A172 (cell line): Measurements from ENCODE around the gene PAQR4. TPM values are rescaled to one million over a fixed set of nuclear protein-coding genes. Genes with fewer than 3 reads are reported as not detected.

ENCODE experiments used
- DNase-seq: peaks from one replicate; pipeline ENCODE4 v3.0.0-alpha.2; 2015; ENCODE audit warnings: low spot score
- total RNA-seq: library from RNA; depleted of rRNA; stranded (reverse); fragments of >200 nt; shearing (Covaris generic); gene quantifications from 2 replicates; pipeline ENCODE4 v1.2.3, GENCODE V29; 2014

PAQR4 gene
- total RNA-seq, 1 experiment from 2014 or later, result 47.4 TPM

DNA sequence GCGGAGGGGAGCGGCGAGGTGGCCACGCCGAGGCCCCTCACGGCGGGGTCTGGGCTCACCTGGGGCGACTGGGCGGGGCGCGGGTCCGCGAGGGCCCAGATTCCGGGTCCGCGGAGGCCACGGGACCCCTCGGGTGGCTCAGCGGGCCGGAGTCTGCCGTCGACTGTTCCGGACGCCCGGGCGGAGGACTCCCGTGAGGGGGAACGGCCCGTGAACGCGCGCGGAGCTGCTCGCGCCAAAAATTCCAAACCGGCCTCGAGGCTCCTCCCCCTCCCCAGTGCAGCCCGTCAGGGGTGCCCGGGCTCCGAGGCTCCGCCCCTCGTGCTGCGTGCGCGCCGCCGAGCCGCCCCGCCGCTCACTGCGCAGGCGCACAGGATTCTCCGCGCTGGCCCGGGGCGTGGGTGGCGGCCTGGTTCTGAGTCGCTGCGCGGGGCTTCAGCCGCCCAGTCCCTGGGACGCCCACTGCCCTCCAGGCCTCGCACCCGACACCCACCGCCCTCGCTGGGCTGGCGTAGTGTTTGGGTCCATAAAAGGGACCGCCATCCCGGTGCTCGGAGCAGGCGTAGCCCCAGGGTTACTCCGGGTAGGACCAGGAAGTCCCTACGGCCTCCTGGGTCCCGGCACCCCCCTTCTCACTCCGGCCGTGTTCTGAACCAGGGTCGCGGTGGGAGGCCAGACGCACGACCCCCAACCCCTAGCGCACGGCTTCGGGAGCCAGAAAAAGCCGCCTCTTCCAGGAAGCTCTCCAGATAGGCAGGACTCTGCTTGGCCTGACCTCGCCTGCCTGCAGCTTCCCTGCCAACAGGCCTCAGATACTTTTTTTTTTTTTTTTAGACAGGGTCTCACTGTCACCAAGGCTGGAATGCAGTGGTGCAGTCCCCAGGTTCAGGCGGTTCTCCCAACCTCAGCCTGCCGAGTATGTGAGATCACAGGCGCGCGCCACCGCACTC lies 11.4 kb downstream of the PAQR4 start, which contains the start of gene PKMYT1:
TSS of gene PKMYT1 (minus strand) at position 220 of the 950 bp plus-strand sequence. CDS start 789 bp downstream, outside the sequence.
- peak; percentile 79 for DNase-seq

DNA sequence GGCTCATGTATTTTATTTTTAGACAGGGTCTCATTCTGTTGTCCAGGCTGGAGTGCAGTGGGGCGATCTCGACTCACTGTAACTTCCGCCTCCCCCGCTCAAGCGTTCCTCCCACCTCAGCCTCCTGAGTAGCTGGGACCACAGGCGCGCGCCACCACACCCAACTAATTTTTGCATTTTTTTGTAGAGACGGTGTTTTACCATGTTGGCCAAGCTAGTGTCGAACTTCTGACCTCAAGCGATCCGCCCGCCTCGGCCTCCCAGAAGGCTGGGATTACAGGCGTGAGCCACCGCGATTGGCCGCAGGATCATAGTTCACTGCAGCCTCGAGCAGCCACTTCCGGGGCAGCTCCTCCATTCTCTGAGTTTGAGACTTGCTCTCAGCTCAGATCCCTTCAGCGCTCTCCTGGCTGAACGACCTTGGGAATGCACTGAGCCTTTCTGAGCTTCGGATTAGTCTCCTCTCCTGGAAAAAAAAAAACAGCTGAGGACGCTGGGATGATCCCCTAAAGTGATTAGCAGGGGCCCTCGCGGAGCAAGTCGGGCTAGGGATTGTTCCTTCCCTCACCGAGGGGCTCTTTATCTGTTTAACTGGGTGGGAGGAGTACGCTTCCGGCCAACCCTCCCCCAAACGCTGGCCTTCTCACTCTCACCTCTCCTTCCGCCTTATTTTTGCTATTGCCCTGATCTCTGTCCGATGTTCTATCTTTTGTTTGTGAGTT lies 12.2 kb downstream of the PAQR4 start:
- DNase-seq, result no peak

DNA sequence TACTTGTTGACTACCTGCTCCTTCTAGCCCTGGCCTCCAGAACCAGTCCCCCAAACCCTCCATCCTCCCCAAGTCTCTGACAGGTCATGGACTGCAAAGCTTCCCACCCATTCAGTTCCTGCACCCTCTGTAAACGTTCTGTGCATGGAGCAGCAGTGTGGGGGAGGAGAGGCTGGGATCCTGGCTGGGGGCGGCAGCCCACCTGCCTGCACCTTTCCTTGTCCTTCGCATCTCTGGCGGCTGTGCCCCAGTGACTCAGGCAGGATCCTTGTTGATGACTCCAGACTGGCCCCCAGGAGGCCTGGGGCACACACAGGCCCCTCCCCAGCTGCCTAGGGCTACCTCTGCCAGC lies 12.7 kb downstream of the PAQR4 start:
- no peak for DNase-seq

DNA sequence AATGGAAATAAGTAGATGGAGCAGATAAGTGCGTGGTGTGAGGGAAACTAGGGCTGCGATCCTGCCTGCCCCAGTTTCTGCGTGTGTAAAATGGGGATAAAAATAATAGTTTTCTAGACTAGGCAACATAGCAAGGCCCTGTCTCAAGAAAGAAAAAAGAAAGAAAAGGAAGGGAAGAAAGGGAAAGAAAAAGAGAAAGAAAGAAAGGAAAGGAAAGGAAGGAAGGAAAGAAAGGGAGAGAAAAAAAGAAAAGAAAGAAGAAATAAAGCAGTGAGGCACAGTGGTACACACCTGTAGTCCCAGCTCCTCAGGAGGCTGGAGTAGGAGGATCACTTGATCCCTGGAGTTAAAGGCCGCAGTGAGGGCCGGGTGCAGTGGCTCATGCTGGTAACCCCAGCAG lies 13.3 kb downstream of the PAQR4 start:
- DNase-seq, result no peak

DNA sequence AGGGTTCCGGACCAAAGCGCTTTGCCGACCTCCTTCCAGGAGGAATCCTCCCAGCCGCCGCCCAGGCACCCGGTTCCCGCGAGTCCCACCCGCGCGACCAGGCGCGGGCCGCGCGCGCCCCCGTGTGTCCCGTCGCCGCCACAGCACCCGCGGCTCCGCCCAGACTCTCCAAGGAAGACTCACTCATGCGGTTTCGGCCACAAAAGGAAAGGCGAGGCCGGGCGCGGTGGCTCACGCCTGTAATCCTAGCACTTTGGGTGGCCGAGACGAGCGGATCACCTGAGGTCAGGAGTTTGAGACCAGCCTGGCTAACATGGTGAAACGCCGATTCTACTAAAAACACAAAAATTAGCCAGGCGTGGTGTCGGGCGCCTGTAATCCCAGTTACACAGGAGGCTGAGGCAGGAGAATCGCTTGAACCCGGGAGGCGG lies 14.6 kb downstream of the PAQR4 start:
- DNase-seq, result peak; percentile 79

DNA sequence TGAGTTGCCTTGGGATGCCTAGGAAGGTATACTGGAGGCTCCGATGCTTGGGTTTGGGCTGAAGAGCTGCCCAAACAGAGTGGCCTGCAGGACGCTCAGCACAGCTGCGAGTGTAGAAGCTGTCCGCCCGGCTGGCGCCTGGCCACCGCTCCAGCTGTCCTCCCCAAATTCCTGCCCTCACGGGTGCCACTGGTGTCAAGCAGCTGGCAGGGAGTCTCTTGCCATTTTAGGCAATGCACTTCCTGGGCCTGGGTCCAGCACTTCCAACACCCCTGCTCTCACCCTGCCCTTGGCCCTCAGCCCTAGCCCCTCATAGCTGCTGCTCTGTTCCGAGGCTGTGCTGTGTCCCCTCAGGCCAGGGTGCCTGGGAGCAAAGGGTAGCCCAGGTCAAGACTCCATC lies 16.3 kb downstream of the PAQR4 start:
- no peak for DNase-seq

DNA sequence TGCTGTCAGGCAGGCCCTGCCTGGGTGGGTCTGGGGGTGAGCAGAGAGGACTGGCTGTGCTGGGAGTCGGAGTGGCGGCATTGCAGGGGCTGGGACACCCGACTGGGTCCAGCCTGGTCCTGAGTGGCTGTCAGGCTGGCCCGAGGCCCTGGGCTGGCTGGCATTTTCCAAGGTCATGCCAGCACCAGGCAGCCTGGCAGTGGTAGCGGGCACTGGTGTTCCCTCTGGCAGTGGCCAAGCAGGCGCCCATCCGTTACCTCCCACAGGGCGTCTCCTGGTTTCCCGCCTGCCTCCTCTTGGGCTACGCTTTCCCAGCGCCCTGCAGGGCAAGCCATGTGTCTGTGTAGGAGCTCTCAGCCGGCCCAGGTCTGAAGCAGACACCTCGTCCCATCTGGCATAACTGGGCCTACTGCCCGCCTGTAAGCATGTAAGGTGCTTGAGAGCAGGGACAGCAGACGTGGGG lies 16.8 kb downstream of the PAQR4 start:
- no peak for DNase-seq

DNA sequence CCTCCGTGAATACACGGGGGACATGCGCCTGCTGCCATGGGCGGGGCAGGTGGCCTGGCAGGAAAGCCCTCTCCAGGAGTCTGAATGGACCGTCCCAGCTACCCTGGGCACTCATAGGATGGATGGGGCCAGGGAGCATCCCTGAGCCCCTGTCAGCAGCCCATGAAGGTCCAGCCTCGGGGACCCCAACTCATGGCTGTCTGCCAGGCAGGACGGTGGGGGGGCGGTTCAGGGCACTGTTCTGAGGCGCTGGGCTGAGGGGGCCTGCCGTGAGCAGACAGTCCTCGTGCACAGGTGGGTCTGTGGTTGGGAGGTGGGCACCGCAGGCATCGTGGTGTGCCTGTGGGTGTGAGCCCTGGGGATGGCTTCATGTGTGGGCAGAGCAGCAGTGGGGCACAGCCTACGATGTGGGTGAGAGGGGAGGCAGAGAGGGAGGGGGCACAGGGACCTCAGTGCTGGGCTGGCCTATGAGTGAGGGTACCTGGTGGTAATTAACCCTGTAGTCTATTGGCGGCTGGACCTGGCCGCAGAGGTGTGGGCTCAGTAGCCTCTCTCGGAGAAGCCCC lies 17.6 kb downstream of the PAQR4 start:
- DNase-seq, result no peak

DNA sequence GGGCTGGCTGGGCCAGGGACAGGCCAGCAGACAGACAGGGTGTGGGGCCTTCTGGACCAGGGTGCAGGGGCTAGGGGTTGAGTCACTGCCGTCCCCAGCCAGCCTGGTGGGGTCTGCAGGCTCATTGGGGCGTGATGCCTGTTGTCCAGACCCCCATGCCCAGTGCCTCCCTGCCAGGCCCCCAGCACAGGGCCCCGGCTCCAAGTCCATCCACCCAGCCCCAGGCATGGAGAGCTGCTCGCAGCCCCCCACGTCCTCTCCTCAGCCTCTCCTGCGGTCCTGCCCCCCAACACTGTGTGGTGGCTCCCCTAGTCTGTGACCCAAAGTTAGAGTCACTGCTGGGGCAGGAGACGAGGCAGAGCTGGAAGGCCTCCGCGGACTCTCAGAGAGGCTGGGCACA lies 18.1 kb downstream of the PAQR4 start:
- DNase-seq, result no peak

DNA sequence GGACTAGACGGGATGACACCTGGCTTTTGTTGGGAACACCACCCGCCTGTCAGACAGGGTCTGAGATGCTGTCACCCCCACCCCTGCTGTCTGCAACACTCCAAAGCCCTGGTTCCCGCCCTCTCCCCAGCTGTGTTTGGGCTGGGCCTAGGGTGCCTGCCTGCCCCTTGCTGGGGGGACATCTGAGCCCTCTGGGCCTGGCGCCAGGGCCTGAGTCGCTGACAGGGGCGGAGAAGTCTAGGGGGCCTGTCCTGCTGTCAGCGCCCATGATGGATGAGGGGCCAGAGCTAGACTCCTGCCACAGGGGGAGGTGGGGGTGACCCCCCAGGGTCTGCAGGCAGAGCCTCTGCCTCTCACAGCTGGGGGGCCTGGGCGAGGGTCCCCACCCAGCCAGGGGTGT lies 18.7 kb downstream of the PAQR4 start:
- DNase-seq, result no peak

DNA sequence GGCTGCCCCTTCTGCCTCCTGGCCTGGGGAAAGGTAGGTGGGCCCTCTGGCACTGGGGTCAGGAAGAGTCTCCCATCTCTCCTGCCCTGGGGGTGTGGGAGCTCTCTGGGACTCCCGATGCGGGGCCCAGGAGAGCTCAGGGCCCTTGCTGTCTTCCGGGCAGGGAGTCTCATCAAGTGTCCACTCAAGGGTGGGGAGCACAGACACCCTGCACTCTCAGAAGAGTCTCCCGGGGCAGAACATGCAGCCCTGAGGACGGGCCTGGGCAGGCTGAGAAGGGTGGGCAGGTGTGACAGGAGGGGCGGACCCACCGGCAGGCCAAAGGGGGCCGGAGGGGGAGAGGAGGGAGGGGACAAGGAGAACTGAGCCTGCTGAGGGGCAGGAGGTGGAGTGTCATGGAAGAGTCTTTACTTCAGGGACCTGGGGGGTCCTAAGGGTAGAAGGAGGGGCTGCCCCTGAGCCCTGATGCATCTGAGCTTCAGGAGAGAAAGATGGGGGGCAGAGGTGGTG lies 19.5 kb downstream of the PAQR4 start:
- no peak for DNase-seq

DNA sequence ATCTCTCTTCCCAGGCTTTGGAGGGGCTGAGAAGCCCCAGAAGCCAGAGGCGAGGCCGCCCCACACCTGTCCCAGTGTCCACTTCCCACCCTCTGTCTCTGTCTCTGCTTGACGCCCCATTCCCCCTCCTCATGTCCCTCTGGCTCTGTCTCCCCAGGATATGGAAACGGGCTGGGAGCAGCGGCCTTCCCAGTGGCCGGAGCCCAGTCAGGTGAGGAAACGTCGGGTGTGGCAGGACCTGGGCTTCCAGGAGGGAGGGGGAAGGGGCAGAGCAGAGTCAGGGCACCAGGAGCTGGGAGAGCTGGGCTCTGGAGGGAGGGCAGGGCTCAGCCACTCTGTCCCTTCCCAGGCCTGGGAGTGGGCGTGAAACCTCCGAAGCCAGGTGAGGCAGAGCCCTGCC lies 21.7 kb downstream of the PAQR4 start:
- DNase-seq, result no peak

DNA sequence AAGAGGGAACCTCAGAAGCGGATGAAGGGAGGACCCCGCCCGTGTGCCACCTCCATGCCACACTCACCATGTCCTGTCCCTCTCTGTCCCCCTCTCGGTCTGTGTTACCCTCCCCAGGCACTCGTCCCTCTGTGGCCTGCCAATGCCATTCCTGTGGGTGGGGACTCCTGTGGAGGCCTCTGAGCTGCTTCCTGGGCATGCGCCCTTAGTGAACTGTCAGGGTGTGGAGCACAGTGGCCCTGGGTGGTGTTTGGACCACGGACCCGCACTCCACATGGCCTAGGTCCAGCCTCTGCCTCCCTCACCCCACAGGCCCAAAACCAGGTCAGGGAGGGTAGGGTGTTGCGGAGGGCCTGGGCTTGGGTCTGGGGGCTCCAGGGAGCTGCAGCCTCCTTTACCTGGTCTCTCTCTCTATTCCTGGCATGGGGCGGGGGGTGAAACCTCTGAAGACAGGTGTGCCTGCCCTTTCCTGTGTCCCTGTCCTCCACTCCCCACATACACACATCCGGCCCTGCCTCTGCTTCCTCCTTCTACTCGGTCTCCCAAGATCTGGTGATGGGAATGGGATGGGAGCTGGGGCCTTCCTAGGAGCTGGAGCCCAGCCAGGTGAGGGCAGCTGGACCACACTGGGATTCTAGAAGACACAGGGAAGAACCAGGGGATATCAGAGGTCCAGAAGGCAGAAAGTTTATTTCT lies 22.6 kb downstream of the PAQR4 start:
- DNase-seq, result no peak

DNA sequence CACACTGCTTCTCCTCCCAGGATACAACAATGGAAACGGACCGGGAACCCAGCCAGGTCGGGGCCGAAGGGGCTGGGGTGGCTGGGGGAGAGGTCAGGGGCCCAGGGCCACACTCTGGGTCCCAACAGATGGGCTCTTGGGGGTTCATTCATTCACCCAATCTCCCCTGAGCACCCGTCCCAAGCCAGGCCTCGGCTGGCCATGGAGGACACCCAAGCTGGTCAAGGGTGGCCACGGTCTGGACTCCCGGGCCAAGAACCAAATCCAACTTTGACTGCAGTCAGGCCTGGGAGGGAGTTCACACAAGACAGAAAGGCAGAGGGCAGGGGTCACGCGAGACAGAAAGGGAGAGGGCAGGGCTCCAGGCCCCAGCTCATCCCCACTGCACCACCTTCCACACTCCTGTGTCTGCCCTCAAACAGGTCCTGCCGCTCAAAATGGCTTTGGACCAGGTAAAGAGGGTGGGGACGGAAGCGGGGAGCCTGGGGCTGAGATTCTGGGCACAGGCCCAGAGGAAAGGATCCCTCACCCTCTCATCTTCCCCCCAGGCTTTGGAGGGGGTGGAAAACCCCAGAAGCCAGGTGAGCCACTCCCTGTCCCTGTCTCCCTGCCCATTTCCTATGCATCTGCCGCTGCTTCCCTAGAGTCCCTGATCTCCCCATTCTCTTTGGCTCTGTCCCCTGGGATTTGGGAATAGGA lies 23.4 kb downstream of the PAQR4 start:
- DNase-seq, result no peak

DNA sequence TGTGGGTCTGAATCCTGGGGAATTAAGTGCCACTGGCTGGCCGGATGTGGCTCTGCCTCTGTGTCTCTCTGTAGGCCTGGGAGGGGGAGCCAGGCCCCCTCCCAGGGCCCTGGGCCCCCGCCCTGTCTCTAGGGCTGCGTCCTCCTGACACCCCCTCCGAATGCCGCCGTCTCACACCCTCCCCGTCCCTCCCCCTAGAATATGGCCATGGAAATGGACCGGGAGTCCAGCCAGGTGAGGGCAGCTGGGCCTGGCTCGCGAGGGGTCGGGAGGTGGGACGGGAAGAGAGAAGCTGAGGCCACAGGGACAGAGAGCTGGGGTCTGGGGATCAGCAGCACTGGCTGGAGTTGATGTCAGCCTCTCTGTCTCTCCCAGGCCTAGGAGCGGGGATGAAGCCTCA lies 27.1 kb downstream of the PAQR4 start:
- no peak for DNase-seq

DNA sequence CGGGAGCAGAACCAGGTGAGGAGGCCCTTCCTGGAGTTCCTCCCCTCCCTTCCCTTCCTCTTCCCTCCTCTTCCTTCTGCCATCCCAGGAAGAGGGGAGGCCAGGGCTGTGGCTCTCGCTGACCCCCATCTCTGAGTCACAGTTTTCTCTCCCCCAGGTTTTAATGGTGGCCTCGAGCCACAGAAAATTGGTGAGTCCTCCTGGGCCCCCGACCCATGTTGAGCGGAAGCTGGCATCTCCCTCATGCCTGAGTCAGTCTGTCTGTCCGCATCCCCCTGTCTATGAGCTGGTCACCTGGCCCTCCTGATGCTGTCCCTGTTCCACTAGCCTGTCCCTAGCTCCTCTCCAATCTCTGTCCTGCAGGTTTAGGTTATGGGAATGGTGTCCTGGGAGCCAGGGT lies 30.8 kb downstream of the PAQR4 start:
- no peak for DNase-seq

DNA sequence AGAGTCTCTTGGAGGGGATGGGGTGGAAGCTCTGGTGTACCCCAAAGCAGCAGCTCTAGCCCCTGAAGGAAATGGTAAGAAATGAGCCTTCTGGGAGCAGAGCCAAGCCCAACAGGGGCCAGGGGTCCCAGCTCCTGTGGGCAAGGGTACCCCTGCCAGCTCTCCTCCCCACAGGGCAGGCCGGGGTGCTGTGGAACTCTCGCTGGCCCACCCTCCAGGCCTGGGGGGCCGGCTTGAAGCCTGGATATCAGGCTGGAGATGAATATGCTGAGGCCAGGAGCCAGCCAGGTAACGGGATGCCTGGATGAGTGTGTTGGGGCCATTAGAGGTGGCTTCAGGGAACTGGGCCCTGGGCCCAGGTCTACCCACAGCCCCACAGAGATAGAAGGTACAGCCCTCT lies 31.4 kb downstream of the PAQR4 start:
- no peak for DNase-seq

DNA sequence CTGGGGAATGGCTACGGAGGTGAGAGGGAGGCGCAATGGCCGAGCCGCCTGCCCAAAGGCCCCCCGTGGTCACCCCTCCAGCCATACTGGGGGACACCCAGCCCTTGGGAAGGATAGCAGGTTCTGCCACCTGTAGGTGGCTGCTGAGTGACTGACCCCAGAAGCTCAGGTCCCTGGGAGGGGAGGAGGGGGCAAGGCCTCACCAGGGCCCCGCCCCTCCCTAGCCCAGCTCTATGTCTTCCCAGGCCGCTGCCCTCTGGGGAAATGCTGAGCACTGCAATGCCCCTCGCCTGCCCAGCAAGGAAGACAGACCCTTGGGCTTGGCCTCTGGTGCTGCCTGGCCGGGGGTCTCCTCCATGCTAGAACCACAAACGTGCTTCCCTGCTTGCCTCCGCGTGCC lies 32.2 kb downstream of the PAQR4 start:
- DNase-seq, result no peak

DNA sequence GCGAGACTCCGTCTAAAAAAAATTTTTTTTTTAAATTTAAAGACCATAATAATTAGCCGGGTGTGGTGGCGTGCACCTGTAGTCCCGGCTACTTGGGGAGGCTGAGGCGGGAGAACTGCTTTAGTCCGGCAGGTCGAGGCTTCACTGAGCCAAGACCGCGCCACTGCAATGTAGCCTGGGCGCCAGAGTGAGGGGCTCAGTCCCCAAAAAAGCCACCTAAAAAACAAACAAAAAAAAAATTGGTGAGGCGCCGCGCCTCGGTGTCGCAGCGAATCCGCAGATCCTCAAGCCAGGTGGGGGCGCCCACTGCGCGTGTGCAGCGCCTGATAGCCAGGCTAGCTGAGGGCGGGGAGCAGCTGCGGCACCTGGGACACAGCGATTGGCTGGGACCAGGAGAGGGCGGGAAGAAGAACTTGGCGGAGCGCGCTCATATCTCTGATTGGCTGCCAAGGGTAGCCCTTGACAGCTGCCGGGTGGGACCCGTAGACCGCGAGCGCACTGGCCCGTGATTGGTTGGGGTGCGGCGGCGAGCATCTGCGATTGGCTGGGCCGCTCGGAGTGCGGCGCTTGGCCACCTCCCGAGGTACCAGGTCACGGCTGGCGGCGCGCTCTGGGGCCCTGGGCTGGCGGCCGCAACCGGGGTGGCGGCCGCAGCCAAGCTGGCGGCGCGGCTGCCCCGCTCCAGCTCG lies 34.6 kb downstream of the PAQR4 start:
- DNase-seq, result peak; percentile 99

DNA sequence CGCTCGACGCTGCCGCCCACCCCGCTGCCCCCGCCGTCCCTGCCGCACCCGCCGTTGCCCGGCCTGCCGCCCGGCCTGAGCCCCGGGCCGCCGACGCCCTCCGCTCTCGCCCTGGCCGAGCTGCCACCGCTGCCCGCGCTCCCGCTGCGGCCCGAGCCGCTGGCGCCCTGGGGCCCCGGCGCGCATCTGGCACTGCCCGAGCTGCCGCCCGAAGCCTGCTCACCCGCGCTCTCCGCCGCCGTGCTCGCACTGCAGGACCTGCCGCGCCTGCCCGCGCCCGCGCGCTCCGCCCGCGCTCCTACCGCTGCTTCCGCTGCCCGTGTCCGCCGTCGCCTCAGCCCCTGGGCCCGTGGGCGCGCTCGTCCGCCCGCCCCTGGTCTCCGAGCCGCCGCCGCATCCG lies 35.2 kb downstream of the PAQR4 start:
- DNase-seq, result no peak
